ENCODE measurements around the gene PCDHA1. TPM values are rescaled to one million over a fixed set of nuclear protein-coding genes. Genes with fewer than 3 reads are reported as not detected.
"Not testable (repeated sequence)": the region's sequence is repeated elsewhere in the genome, so short reads cannot be mapped to it uniquely, and the experiment has no call there.

Gene PCDHA1
- total RNA-seq, 6 experiments from 2014 or later: 0.09 to 0.22 (median 0.14) TPM

- H3K9me3 Mint-ChIP-seq: not testable (repeated sequence)
Observed at GRCh38 chr5:140849831-140850634, 64.1 kb downstream of the PCDHA1 start.

GRCh38 chr5:140855772-140856674 lies 70.1 kb downstream of the PCDHA1 start, which contains the start of gene PCDHA10:
Gene PCDHA10 (plus strand): TSS chr5:140855897. CDS start chr5:140856049, 152 bp downstream.
- Mint-ChIP-seq H3K9me3 (peaks cover 35% of the 10 kb centered on the region), H3K27me3 (ENCODE audit: insufficient read depth) (no peaks in the 10 kb centered on the region), H3K4me3 (no peak within 1 kb of the TSS), H3K27ac (no peak within 1 kb of the TSS), H3K4me1 (ENCODE audit: low read depth) (no peaks in the 10 kb centered on the region), H3K36me3 (ENCODE audit: low read depth) (peaks cover 7% of the 10 kb centered on the region; the same call in 1 of the 2 replicates)
- TF ChIP-seq CTCF (IDR thresholded peaks at IDR 0.05): 0 out of 2 replicates have a peak, but pooled peaks have one; percentile 20
- DNase-seq: no peak

More at GRCh38 chr5:140849831-140850634, 64.1 kb downstream of the PCDHA1 start:
- DNase-seq; H3K27ac Mint-ChIP-seq; H3K4me3 Mint-ChIP-seq; H3K27me3 Mint-ChIP-seq (ENCODE audit: insufficient read depth); H3K4me1 Mint-ChIP-seq (ENCODE audit: low read depth); H3K36me3 Mint-ChIP-seq (ENCODE audit: low read depth): not testable (repeated sequence)

GRCh38 chr5:140857177-140857986 lies 71.4 kb downstream of the PCDHA1 start:
- H3K36me3 Mint-ChIP-seq (ENCODE audit: low read depth): peaks cover 7% of the 10 kb centered on the region; the same call in 1 of the 2 replicates

GRCh38 chr5:140857987-140858240 lies 72.0 kb downstream of the PCDHA1 start:
- DNase-seq: no peak
- H3K27me3 Mint-ChIP-seq (ENCODE audit: insufficient read depth): no peaks in the 10 kb centered on the region
- no peak overlapping the region for H3K4me3 Mint-ChIP-seq
- no peaks in the 10 kb centered on the region for H3K4me1 Mint-ChIP-seq (ENCODE audit: low read depth)
- peaks cover 53% of the 10 kb centered on the region for H3K9me3 Mint-ChIP-seq
- no peak for TF ChIP-seq CTCF (IDR thresholded peaks at IDR 0.05)
- no peak overlapping the region for H3K27ac Mint-ChIP-seq
- peaks cover 7% of the 10 kb centered on the region; the same call in 1 of the 2 replicates for H3K36me3 Mint-ChIP-seq (ENCODE audit: low read depth)

More at GRCh38 chr5:140857177-140857986, 71.4 kb downstream of the PCDHA1 start:
- Mint-ChIP-seq H3K27ac (no peak overlapping the region), H3K4me1 (ENCODE audit: low read depth) (no peaks in the 10 kb centered on the region), H3K4me3 (no peak overlapping the region), H3K27me3 (ENCODE audit: insufficient read depth) (no peaks in the 10 kb centered on the region), H3K9me3 (peaks cover 48% of the 10 kb centered on the region)
- DNase-seq: no peak
- TF ChIP-seq CTCF (IDR thresholded peaks at IDR 0.05): no peak

GRCh38 chr5:140862441-140863295 lies 76.7 kb downstream of the PCDHA1 start:
- no peak for DNase-seq
- H3K27me3 Mint-ChIP-seq (ENCODE audit: insufficient read depth): no peaks in the 10 kb centered on the region
- H3K4me3 Mint-ChIP-seq: no peak overlapping the region
- H3K36me3 Mint-ChIP-seq (ENCODE audit: low read depth): no peaks in the 10 kb centered on the region
- H3K9me3 Mint-ChIP-seq: peaks cover 41% of the 10 kb centered on the region
- H3K4me1 Mint-ChIP-seq (ENCODE audit: low read depth): no peaks in the 10 kb centered on the region
- no peak for TF ChIP-seq CTCF (IDR thresholded peaks at IDR 0.05)
- H3K27ac Mint-ChIP-seq: no peak overlapping the region

Data from HFFc6 (cell line).